ENCODE measurements around the gene PTCD1.

GRCh38 chr7:99419323-99420021 is 19.1 kb downstream of the PTCD1 start:
- TF ChIP-seq TAF1 (IDR thresholded peaks at IDR 0.05; ENCODE audit: borderline replicate concordance, low read depth, low read length) = no peak
- peak; percentile 34; the same call in 1 of the 2 replicates for TF ChIP-seq POLR2A (IDR thresholded peaks at IDR 0.05; ENCODE audit: low read depth, low read length)
- peak; percentile 50; the same call in 1 of the 2 replicates for TF ChIP-seq POLR2AphosphoS5 (IDR thresholded peaks at IDR 0.05; ENCODE audit: low read depth, low read length)
